Endothelial cell of umbilical vein (primary cell): ENCODE results near the gene DOCK1. TPM values are rescaled to one million over a fixed set of nuclear protein-coding genes. Genes with fewer than 3 reads are reported as not detected.

Experiments used
- BruUV-seq: library from RNA; stranded (reverse); fragments of 400-500 nt; replicated peaks from 2 replicates; lab custom pipeline; 2021; lab: Mats Ljungman, UMichigan
- CTCF ChIA-PET: fragments of 300-600, 350-600 bp; sonication (Branson Sonifier 250); formaldehyde crosslinking; loops from one replicate; lab custom pipeline; 2021; ENCODE audit warnings: antibody characterized with exemption, inconsistent platforms; lab: Charles Lee
- POLR2A ChIA-PET: fragments of 300-600, 350-600 bp; sonication (Branson Sonifier 250); formaldehyde crosslinking; loops from one replicate; lab custom pipeline; 2021; ENCODE audit warnings: antibody characterized with exemption, inconsistent platforms; lab: Charles Lee
- DNase-seq: peaks from one replicate; pipeline ENCODE4 v3.0.0-alpha.2; 2011; ENCODE audit warnings: low read depth, low spot score
- FAIRE-seq: peaks from 2 replicates; lab custom pipeline; 2011; peaks lifted over from hg19 to GRCh38; lab: Jason Lieb, UNC
- H2AFZ ChIP-seq: 2 replicates; pipeline ENCODE4 v1.6.0; 2012; ENCODE audit warnings: low read depth, low read length, control low read depth, inconsistent platforms
- H3K27ac ChIP-seq: 2 replicates; pipeline ENCODE4 v1.5.1; 2011; ENCODE audit warnings: low read depth, mild to moderate bottlenecking, control low read depth, low read length, moderate library complexity; ENCODE audit not compliant: insufficient read depth
- H3K27me3 ChIP-seq, 2 experiments: 2 replicates each; pipeline versions ENCODE4 v1.6.0 to v1.6.1; 2011; ENCODE audit warnings: low read length in 2 of 2, mixed read lengths in 1 of 2; ENCODE audit not compliant: control insufficient read depth in 2 of 2, insufficient read depth in 2 of 2
- H3K36me3 ChIP-seq, 2 experiments: 2 replicates in 1 of 2; 3 replicates in 1 of 2; pipeline ENCODE4 v1.5.1; 2011; ENCODE audit warnings: low read length in 2 of 2, mild to moderate bottlenecking in 1 of 2, moderate library complexity in 1 of 2; ENCODE audit not compliant: control insufficient read depth in 2 of 2, insufficient read depth in 2 of 2; ENCODE audit errors: extremely low read depth in 1 of 2
- H3K4me1 ChIP-seq: 3 replicates; pipeline ENCODE4 v1.5.1; 2011; ENCODE audit warnings: mild to moderate bottlenecking, low read length; ENCODE audit not compliant: control insufficient read depth, insufficient read depth; ENCODE audit errors: extremely low read depth
- H3K4me2 ChIP-seq: 2 replicates; pipeline ENCODE4 v1.6.1; 2011; ENCODE audit warnings: low read length, control low read depth, mixed read lengths; ENCODE audit not compliant: insufficient read depth
- H3K4me3 ChIP-seq, 3 experiments: fragments of 200-600 bp in 1 of 3; sonication (generic), shearing (Covaris generic) in 1 of 3; replicated peaks in 1 of 3; 2 replicates each; pipeline ENCODE4 v1.5.1; 2011 to 2016; ENCODE audit warnings: control low read depth in 3 of 3, low read length in 3 of 3, mild to moderate bottlenecking in 2 of 3, inconsistent platforms in 1 of 3, low read depth in 1 of 3, moderate library complexity in 1 of 3; ENCODE audit not compliant: insufficient read depth in 1 of 3
- H3K79me2 ChIP-seq: 2 replicates; pipeline ENCODE4 v1.6.0; 2012; ENCODE audit warnings: low read length, inconsistent platforms; ENCODE audit not compliant: control insufficient read depth, insufficient read depth
- H3K9ac ChIP-seq: replicated peaks from 2 replicates; pipeline ENCODE3; 2011; ENCODE audit warnings: low read length, control low read depth; ENCODE audit not compliant: insufficient read depth; ENCODE audit errors: extremely low read depth
- H3K9me1 ChIP-seq: replicated peaks from 3 replicates; pipeline ENCODE4 v1.6.0; 2011; ENCODE audit warnings: mild to moderate bottlenecking, low read length; ENCODE audit not compliant: control insufficient read depth, insufficient read depth; ENCODE audit errors: extremely low read depth
- H3K9me3 ChIP-seq: replicated peaks from 2 replicates; pipeline ENCODE4 v1.5.1; 2012; ENCODE audit warnings: low read length, inconsistent platforms; ENCODE audit not compliant: control insufficient read depth, insufficient read depth
- H4K20me1 ChIP-seq: replicated peaks from 2 replicates; pipeline ENCODE3; 2011; ENCODE audit warnings: mild to moderate bottlenecking, low read length; ENCODE audit not compliant: control insufficient read depth, insufficient read depth; ENCODE audit errors: extremely low read depth
- CTCF ChIP-seq, 2 donors: IDR thresholded peaks; 1 replicate in 1 of 2; 2 replicates in 1 of 2; pipeline ENCODE4 v1.5.1; 2011; ENCODE audit warnings: low read length in 2 of 2, mild to moderate bottlenecking in 2 of 2, moderate library complexity in 2 of 2, control low read depth in 1 of 2, inconsistent platforms in 1 of 2, low read depth in 1 of 2; ENCODE audit not compliant: insufficient read depth in 1 of 2; ENCODE audit errors: extremely low read depth in 1 of 2
- EZH2 ChIP-seq: IDR thresholded peaks from 2 replicates; pipeline ENCODE4 v1.6.1; 2012; ENCODE audit warnings: borderline replicate concordance, low read depth, mild to moderate bottlenecking, moderate library complexity, low read length, inconsistent platforms; ENCODE audit not compliant: severe bottlenecking
- FOS ChIP-seq: IDR thresholded peaks from 2 replicates; pipeline ENCODE4 v1.6.1; 2011; ENCODE audit warnings: mild to moderate bottlenecking, low read length, moderate library complexity, borderline replicate concordance; ENCODE audit not compliant: insufficient read depth
- GATA2 ChIP-seq: IDR thresholded peaks from 2 replicates; pipeline ENCODE4 v1.7.0; 2011; ENCODE audit warnings: low read depth, mild to moderate bottlenecking, moderate library complexity, mixed read lengths, low read length; ENCODE audit not compliant: insufficient read length, insufficient read depth
- JUN ChIP-seq: IDR thresholded peaks from 2 replicates; pipeline ENCODE4 v1.6.1; 2011; ENCODE audit warnings: borderline replicate concordance, low read depth; ENCODE audit not compliant: insufficient read length, insufficient read depth
- MYC ChIP-seq: IDR thresholded peaks from one replicate; pipeline ENCODE4 v1.6.1; 2011; ENCODE audit warnings: mild to moderate bottlenecking, low read depth, low read length
- POLR2A ChIP-seq: IDR thresholded peaks from 2 replicates; pipeline ENCODE4 v1.6.1; 2012; ENCODE audit warnings: low read depth, mild to moderate bottlenecking, control low read depth, low read length
- POLR2AphosphoS5 ChIP-seq: IDR thresholded peaks from 2 replicates; pipeline ENCODE4 v1.6.1; 2012; ENCODE audit warnings: low read depth, mild to moderate bottlenecking, control low read depth, low read length, moderate library complexity; ENCODE audit not compliant: insufficient read depth
- dilution Hi-C: fragments of 300-500 bp; cut with MboI; formaldehyde crosslinking; loops from one replicate; pipeline ENCODE4 v1.15.0; 2019; ENCODE audit warnings: low sequenced_read_pairs; ENCODE audit not compliant: extremely low pct_ligation_motif_present
- intact Hi-C: fragments of 100-400 bp; cut with micrococcal nuclease; formaldehyde crosslinking; loops from one replicate; pipeline ENCODE4 v1.10.0; 2022
- polyA plus RNA-seq, 4 experiments: library from polyadenylated mRNA; depleted of rRNA in 3 of 4; stranded (reverse) in 3 of 4; unstranded in 1 of 4; fragments of >200 nt; gene quantifications; 2 replicates each; pipeline versions ENCODE4 v1.2.1 to v1.2.3, GENCODE V29; 2011 to 2012; ENCODE audit warnings: missing spikeins in 1 of 4
- total RNA-seq: library from RNA; stranded (reverse); gene quantifications from 2 replicates; pipeline ENCODE4 v1.2.3, GENCODE V29; 2021
- TF ChIP-seq, protein P1 (sequence below): IDR thresholded peaks from 2 replicates; pipeline ENCODE4 v1.6.1; 2011; ENCODE audit not compliant: insufficient read depth, insufficient read length

DOCK1 gene
- total and polyA plus RNA-seq, 2 donors (not counting 3 experiments of a cell fraction or from before 2014, with no cell fraction given) = 22.5 to 83.1 TPM

GRCh38 chr10:127291329-127291728 is 386.1 kb downstream of the DOCK1 start:
- Histone ChIP-seq H3K36me3 (no peaks in the 10 kb centered on the region), H3K9me1 (no peaks in the 10 kb centered on the region), H3K79me2 (no peaks in the 10 kb centered on the region), H3K4me3 (no peak overlapping the region), H3K4me1 (no peaks in the 10 kb centered on the region), H4K20me1 (no peaks in the 10 kb centered on the region), H3K4me2 (no peak overlapping the region), H2AFZ (no peak overlapping the region), H3K27me3 (no peaks in the 10 kb centered on the region), H3K27ac (no peak overlapping the region), H3K9me3 (no peaks in the 10 kb centered on the region), H3K9ac (no peak overlapping the region)
- no peak for TF ChIP-seq POLR2AphosphoS5
- no peak for TF ChIP-seq EZH2
- TF ChIP-seq, protein P1, sequence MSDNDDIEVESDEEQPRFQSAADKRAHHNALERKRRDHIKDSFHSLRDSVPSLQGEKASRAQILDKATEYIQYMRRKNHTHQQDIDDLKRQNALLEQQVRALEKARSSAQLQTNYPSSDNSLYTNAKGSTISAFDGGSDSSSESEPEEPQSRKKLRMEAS = no peak
- TF ChIP-seq JUN = no peak
- TF ChIP-seq POLR2A = no peak
- TF ChIP-seq GATA2 = no peak
- TF ChIP-seq MYC = no peak
- no peak for TF ChIP-seq CTCF (IDR thresholded peaks at IDR 0.05; ENCODE audit: extremely low read depth in 1 of 2, insufficient read depth in 1 of 2, low read depth in 1 of 2, low read length in 2 of 2)
- TF ChIP-seq FOS = no peak
- dilution Hi-C loops (no loop called here), intact Hi-C loops (no loop called here)
- POLR2A ChIA-PET = no interaction called here
- CTCF ChIA-PET = no interaction called here
- FAIRE-seq = no peak
- DNase-seq = no peak
- no TSS peak for BruUV-seq
